ENCODE measurements around the gene ZNF423.

The ZNF423 gene

GRCh38 chr16:49869731-49870130, 13.8 kb upstream of the ZNF423 start:
- DNase-seq: no peak

- no peak for DNase-seq
These were observed 12.1 kb upstream of the ZNF423 start for GRCh38 chr16:49867796-49868668.

- DNase-seq: no peak
These were observed 11.3 kb upstream of the ZNF423 start for GRCh38 chr16:49867234-49867633.

- no peak for DNase-seq
These were observed 10.7 kb upstream of the ZNF423 start for GRCh38 chr16:49866595-49867071.

- no peak for DNase-seq
These were observed 6.8 kb upstream of the ZNF423 start for GRCh38 chr16:49862694-49863093.

- no peak for DNase-seq
These were observed 5.4 kb upstream of the ZNF423 start for GRCh38 chr16:49861299-49861698.

- DNase-seq: no peak
These were observed 4.7 kb upstream of the ZNF423 start for GRCh38 chr16:49860593-49860992.

- DNase-seq: no peak
These were observed 3.4 kb upstream of the ZNF423 start for GRCh38 chr16:49859125-49859811.

GRCh38 chr16:49858200-49859124, 2.5 kb upstream of the ZNF423 start:
- DNase-seq: peak; percentile 19

GRCh38 chr16:49857423-49858181, 1.7 kb upstream of the ZNF423 start:
- peak; percentile 31 for DNase-seq

GRCh38 chr16:49856672-49857330, 889 bp upstream of the ZNF423 start:
- peak; percentile 47 for DNase-seq

- DNase-seq: peak; percentile 56
These were observed 561 bp downstream of the ZNF423 start for GRCh38 chr16:49855280-49855821.

- DNase-seq: no peak
These were observed 1.1 kb downstream of the ZNF423 start for GRCh38 chr16:49854796-49855203.

- no peak for DNase-seq
These were observed 1.6 kb downstream of the ZNF423 start for GRCh38 chr16:49854188-49854795.

GRCh38 chr16:49852279-49852678, 3.6 kb downstream of the ZNF423 start:
- DNase-seq: no peak

GRCh38 chr16:49851468-49851787, 4.5 kb downstream of the ZNF423 start:
- DNase-seq: no peak

- DNase-seq: no peak
These were observed 5.1 kb downstream of the ZNF423 start for GRCh38 chr16:49850558-49851467.

GRCh38 chr16:49849754-49850108, 6.2 kb downstream of the ZNF423 start:
- no peak for DNase-seq

GRCh38 chr16:49849037-49849753, 6.7 kb downstream of the ZNF423 start:
- DNase-seq: no peak

All from T1000 (cell line).